Ascending aorta (tissue), 2 donors: Measurements from ENCODE around the gene E2F1. TPM values are rescaled to one million over a fixed set of nuclear protein-coding genes. Genes with fewer than 3 reads are reported as not detected.
"Not testable (repeated sequence)": the region's sequence is repeated elsewhere in the genome, so short reads cannot be mapped to it uniquely, and the experiment has no call there.

Experiments
- DNase-seq, 2 donors: peaks; one replicate each; pipeline ENCODE4 v3.0.0-alpha.2; 2019; ENCODE audit warnings: low spot score in 2 of 2
- H3K27ac ChIP-seq, 2 donors: fragments of 200-600 bp; sonication (generic); one replicate each; pipeline ENCODE4 v1.5.1; 2016 to 2017; ENCODE audit warnings: mild to moderate bottlenecking in 1 of 2
- H3K27me3 ChIP-seq: fragments of 200-600 bp; sonication (generic); one replicate; pipeline ENCODE4 v1.5.1; 2017
- H3K36me3 ChIP-seq, 2 donors: fragments of 200-600 bp; sonication (generic); one replicate each; pipeline ENCODE4 v1.5.1; 2016
- H3K4me1 ChIP-seq, 2 donors: fragments of 200-600 bp; sonication (generic); one replicate each; pipeline ENCODE4 v1.5.1; 2016 to 2017; ENCODE audit warnings: mild to moderate bottlenecking in 1 of 2
- H3K4me3 ChIP-seq, 2 donors: fragments of 200-600 bp; sonication (generic); one replicate each; pipeline ENCODE4 v1.5.1; 2016 to 2017; ENCODE audit warnings: mild to moderate bottlenecking in 1 of 2
- H3K9me3 ChIP-seq, 2 donors: fragments of 200-600 bp; sonication (generic); one replicate each; pipeline ENCODE4 v1.5.1; 2016
- intact Hi-C: fragments of 100-400 bp; cut with DNase I; formaldehyde crosslinking; loops from one replicate; pipeline ENCODE4 v1.15.1; 2023
- total RNA-seq: library from RNA; depleted of rRNA; stranded (reverse); fragments of >200 nt; gene quantifications from one replicate; pipeline ENCODE4 v1.1.0, GENCODE V29; 2016
- TF ChIP-seq, protein P1 (sequence below), 3 experiments: fragments of 200-600 bp in 2 of 3; fragments of 450-650 bp in 1 of 3; sonication (generic) in 2 of 3; IDR thresholded peaks; one replicate each; pipeline ENCODE4 v1.5.1; 2016 to 2019; ENCODE audit warnings: antibody characterized with exemption in 3 of 3, mild to moderate bottlenecking in 1 of 3, moderate library complexity in 1 of 3

E2F1 gene
- total RNA-seq, 1 donor from 2014 or later = 0.53 TPM

DNA sequence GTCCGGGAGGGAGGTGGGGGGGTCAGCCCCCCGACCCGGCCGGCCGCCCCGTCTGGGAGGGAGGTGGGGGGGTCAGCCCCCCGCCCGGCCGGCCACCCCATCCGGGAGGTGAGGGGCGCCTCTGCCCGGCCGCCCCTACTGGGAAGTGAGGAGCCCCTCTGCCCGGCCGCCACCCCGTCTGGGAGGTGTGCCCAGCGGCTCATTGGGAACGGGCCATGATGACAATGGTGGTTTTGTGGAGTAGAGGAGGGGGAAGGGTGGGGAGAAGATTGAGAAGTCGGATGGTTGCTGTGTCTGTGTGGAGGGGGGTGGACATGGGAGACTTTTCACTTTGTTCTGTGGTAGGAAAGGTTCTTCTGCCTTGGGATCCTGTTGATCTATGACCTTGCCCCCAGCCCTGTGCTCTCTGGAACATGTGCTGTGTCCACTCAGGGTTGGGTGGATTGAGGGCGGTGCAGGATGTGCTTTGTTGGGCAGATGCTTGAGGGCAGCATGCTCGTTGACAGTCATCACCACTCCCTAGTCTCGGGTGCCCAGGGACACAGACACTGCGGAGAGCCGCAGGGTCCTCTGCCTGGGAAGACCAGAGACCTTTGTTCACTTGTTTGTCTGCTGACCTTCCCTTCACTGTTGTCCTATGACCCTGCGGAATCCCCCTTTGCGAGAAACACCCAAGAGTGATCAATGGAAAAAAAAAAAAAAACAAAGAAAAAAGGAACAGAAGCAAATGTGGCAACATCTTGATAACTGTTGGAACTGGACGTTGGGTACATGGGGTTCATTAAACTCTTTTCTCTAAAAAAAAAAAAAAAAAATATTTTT, 15.7 kb upstream of the E2F1 start:
- TF ChIP-seq, protein P1, sequence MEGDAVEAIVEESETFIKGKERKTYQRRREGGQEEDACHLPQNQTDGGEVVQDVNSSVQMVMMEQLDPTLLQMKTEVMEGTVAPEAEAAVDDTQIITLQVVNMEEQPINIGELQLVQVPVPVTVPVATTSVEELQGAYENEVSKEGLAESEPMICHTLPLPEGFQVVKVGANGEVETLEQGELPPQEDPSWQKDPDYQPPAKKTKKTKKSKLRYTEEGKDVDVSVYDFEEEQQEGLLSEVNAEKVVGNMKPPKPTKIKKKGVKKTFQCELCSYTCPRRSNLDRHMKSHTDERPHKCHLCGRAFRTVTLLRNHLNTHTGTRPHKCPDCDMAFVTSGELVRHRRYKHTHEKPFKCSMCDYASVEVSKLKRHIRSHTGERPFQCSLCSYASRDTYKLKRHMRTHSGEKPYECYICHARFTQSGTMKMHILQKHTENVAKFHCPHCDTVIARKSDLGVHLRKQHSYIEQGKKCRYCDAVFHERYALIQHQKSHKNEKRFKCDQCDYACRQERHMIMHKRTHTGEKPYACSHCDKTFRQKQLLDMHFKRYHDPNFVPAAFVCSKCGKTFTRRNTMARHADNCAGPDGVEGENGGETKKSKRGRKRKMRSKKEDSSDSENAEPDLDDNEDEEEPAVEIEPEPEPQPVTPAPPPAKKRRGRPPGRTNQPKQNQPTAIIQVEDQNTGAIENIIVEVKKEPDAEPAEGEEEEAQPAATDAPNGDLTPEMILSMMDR (IDR thresholded peaks at IDR 0.05) = no peak
- Histone ChIP-seq H3K4me1 (peaks cover 0 to 2% of the 10 kb centered on the region in 2 donors), H3K9me3 (no peaks in the 10 kb centered on the region), H3K4me3 (no peak overlapping the region), H3K27ac (no peak overlapping the region), H3K36me3 (peaks cover 0 to 9% of the 10 kb centered on the region in 2 donors), H3K27me3 (no peaks in the 10 kb centered on the region)
- intact Hi-C loops = no loop called here
- DNase-seq = no peak

DNA sequence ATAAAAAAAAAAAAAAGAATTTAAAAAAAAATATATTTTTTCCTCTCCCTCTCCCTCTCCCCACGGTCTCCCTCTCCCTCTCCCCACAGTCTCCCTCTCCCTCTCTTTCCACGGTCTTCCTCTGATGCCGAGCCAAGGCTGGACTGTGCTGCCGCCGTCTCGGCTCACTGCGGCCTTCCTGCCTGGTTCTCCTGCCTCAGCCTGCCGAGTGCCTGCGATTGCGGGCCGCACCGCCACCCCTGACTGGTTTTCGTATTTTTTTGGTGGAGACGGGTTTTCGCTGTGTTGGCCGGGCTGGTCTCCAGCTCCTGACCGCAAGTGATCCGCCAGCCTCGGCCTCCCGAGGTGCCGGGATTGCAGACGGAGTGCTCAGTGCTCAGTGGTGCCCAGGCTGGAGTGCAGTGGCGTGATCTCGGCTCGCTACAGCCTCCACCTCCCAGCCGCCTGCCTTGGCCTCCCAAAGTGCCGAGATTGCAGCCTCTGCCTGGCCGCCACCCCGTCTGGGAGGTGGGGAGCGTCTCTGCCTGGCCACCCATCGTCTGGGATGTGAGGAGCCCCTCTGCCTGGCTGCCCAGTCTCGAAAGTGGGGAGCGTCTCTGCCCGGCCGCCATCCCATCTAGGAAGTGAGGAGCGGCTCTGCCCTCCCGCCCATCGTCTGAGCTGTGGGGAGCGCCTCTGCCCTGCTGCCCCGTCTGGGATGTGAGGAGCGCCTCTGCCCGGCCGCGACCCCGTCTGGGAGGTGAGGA, 14.7 kb upstream of the E2F1 start:
- DNase-seq, H3K9me3 ChIP-seq, H3K4me3 ChIP-seq, H3K27ac ChIP-seq, H3K4me1 ChIP-seq, H3K36me3 ChIP-seq, H3K27me3 ChIP-seq, intact Hi-C loops: not testable (repeated sequence)

DNA sequence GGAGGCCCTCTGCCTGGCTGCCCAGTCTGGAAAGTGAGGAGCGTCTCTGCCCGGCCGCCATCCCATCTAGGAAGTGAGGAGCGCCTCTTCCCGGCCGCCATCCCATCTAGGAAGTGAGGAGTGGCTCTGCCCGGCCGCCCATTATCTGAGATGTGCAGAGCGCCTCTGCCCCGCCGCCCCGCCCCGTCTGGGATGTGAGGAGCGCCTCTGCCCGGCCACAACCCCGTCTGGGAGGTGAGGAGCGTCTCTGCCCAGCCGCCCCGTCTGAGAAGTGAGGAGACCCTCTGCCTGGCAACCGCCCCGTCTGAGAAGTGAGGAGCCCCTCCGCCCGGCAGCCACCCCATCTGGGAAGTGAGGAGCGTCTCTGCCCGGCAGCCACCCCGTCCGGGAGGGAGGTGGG, 12.8 kb upstream of the E2F1 start:
- intact Hi-C loops, H3K4me3 ChIP-seq, H3K36me3 ChIP-seq, H3K27ac ChIP-seq, DNase-seq, H3K9me3 ChIP-seq, H3K27me3 ChIP-seq: not testable (repeated sequence)
- peaks cover 7 to 21% of the 10 kb centered on the region in 2 donors for H3K4me1 ChIP-seq

DNA sequence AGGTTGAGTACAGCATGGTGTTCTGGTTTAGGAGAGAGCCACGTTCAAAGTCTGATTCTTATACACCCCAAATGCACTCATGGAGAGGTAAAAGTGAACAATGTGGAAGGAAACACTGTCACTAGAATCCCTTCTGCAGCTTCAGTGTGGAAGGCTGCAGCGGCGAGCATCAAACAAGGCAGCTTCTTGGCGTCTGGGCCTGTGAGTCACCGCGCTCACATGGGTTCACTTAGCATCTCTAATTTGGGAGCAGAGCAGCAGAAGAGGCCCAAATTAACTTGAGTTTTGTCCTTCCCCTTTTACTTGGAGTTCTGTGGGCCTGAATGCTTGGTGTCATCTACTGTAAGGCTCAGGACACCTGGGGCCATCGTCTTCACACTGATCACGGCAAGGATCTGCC, 10.9 kb upstream of the E2F1 start:
- Histone ChIP-seq H3K36me3 (no peaks in the 10 kb centered on the region), H3K9me3 (no peaks in the 10 kb centered on the region), H3K27ac (peak overlapping the region in 1 of 2 donors; percentile 77), H3K4me3 (no peak overlapping the region), H3K27me3 (no peaks in the 10 kb centered on the region), H3K4me1 (peaks cover 11 to 25% of the 10 kb centered on the region in 2 donors)
- DNase-seq = peak in 1 of 2 donors; percentile 86
- intact Hi-C loops = no loop called here
- TF ChIP-seq, protein P1 (IDR thresholded peaks at IDR 0.05) = no peak

DNA sequence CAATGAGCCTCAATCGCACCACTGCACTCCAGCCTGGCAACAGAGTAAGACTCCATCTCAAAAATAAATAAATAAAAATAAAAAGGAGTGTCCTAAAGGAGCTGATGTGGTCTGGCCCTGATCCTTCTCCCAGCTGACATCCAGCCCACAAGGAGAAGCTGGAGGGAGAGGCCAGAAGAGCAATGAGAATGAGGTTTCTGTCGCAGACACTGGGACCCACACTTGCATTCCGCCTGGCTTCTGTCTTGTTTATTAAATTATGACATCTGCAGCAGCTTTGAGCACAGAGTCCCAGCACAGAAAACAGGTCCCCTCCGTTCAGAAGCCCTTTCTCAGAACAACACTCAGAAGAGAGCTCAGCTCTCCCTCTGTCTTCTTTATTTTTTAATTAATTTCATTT, 10.3 kb upstream of the E2F1 start:
- intact Hi-C loops = no loop called here
- DNase-seq = no peak
- no peaks in the 10 kb centered on the region for H3K9me3 ChIP-seq
- H3K36me3 ChIP-seq = no peaks in the 10 kb centered on the region
- peak overlapping the region in 1 of 2 donors; percentile 77 for H3K27ac ChIP-seq
- TF ChIP-seq, protein P1 (IDR thresholded peaks at IDR 0.05) = no peak
- H3K4me1 ChIP-seq = peaks cover 11 to 25% of the 10 kb centered on the region in 2 donors
- H3K27me3 ChIP-seq = no peaks in the 10 kb centered on the region
- no peak overlapping the region for H3K4me3 ChIP-seq

DNA sequence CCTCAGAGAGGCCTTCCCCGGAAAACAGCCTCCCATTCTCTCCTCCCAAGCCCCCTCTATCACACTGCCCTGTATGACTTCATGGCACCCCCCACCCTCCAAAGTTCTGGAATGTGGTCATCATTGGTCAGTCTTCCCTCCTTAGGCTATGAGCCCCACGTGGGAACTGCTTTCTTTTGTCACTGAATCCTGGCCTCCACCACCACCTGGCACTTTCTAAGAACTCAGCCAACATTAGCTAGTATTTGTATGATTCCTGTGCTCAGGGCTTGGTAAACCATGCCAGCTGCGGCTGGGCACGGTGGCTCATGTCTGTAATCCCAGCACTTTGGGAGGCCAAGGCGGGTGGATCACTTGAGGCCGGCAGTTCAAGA, 8.4 kb upstream of the E2F1 start:
- TF ChIP-seq, protein P1 (IDR thresholded peaks at IDR 0.05) = no peak
- intact Hi-C loops = no loop called here

More for the DNA sequence above, 8.4 kb upstream of the E2F1 start:
- no peak overlapping the region for H3K4me3 ChIP-seq
- H3K27me3 ChIP-seq = no peaks in the 10 kb centered on the region
- H3K27ac ChIP-seq = peak overlapping the region; percentile 90 to 93
- H3K36me3 ChIP-seq = no peaks in the 10 kb centered on the region
- H3K9me3 ChIP-seq = no peaks in the 10 kb centered on the region
- DNase-seq = no peak
- peaks cover 11 to 25% of the 10 kb centered on the region in 2 donors for H3K4me1 ChIP-seq
